ENCODE data around the gene MSANTD3.
A peak's percentile ranks its signal among the peaks of the same experiment; 100 is the strongest.
"Not testable (repeated sequence)": the region's sequence is repeated elsewhere in the genome, so short reads cannot be mapped to it uniquely, and the experiment has no call there.

Gene MSANTD3

GRCh38 chr9:100430286-100430940 lies 3.5 kb downstream of the MSANTD3 start:
- no peak for DNase-seq

- no peak for DNase-seq
Measured at GRCh38 chr9:100431886-100432285, 4.9 kb downstream of the MSANTD3 start.

GRCh38 chr9:100432736-100433135 lies 5.8 kb downstream of the MSANTD3 start:
- no peak for DNase-seq

GRCh38 chr9:100436571-100436970 lies 9.6 kb downstream of the MSANTD3 start:
- no peak for DNase-seq

- DNase-seq = peak; percentile 60 to 68
Measured at GRCh38 chr9:100437860-100438805, 11.2 kb downstream of the MSANTD3 start.

- DNase-seq = no peak
Measured at GRCh38 chr9:100440071-100440470, 13.1 kb downstream of the MSANTD3 start.

- not testable (repeated sequence) for DNase-seq
Measured at GRCh38 chr9:100440487-100440886, 13.5 kb downstream of the MSANTD3 start.

DNA sequence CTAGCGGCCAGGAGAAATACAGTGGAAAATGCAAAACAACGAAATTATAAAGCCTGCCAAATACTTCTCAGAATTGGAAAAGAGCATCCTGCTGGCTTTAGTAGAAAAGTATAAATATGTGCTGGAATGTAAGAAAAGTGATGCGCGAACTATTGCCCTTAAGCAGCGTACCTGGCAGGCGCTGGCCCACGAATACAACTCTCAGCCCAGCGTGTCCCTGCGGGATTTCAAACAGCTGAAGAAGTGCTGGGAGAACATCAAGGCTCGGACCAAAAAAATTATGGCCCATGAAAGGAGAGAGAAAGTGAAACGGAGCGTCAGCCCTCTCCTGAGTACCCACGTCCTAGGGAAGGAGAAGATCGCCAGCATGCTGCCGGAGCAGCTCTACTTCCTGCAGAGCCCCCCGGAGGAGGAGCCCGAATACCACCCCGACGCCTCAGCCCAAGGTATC lies 15.0 kb downstream of the MSANTD3 start:
- DNase-seq = no peak

DNA sequence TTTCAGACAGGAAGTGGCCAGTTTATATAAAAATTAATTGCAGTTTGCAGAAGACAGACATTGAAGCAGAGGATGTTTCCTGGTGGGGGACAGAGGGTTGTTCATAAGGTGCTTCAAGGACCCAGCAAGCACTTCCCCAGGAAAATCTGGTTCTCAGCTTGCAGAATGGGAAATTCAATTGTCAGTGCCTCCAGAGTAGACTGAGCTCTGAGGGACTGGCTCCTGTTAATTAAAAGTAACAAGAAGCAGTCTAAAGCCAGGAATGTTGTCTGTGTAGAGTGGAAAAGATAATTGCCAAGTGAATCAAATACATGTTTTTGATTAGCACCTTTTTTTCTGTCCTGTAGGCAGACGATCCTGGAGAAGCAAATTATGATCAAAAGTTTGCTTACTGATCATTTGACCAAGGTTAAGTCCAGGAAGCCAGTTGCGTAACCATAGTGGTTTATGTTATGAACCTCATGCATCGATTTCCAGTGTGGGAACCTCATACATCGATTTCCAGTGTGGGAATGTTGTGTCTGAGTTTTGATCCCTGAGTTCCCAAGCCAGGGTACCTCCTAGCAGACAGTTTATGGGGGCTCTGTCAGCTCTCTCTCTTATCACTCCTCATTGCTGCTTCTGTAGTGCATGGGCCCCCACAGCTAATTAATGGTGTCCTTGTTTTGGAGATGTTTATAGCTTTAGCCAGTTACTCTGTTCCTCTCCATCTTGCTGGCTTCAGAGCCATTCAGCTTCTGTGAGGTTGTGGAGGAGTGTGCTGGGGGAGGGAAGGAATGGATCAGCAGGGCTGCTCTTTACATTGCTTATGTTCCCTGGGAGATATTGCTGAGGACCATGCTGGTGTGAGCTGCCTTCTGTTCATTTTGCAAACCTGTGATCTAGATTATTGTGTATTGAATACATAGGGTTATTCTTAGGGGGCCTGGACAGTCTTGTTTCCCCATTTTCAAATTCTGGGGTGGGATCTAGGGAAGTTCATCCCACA lies 17.1 kb downstream of the MSANTD3 start:
- no peak for DNase-seq

DNA sequence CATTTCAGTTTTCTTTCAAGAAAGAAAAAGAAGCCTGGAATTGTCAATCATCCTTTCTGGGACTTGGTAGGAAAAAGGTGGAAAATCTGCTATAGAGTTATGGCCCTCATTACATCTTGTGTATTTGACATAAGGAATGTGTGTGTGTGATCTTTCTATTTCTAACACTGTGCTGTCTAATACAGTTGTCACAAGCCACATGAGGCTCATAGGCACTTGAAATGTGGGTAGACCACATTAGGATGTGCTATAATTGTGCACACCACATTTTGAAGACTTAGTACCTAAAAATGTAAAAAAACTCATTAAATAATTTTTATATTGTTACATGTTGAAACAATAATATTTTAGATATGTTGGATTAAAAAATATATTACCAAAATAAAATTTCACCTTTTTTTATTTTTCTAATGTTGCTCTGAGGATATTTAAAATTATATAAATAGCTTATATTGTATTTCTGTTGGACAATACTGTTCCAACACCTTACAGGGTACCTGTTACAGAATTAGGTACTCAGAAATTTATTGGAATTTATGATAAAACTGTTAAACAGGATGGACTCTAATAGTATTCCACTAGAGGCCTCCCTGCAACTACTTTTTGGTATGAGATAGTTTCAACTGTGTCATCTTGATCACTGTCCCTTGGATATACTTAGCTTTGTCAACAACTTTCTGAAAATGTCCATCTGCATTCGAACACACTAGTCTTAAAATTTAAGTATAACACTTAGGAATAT lies 18.4 kb downstream of the MSANTD3 start:
- DNase-seq = no peak

GRCh38 chr9:100445903-100446549 lies 19.1 kb downstream of the MSANTD3 start:
- DNase-seq = no peak

DNA sequence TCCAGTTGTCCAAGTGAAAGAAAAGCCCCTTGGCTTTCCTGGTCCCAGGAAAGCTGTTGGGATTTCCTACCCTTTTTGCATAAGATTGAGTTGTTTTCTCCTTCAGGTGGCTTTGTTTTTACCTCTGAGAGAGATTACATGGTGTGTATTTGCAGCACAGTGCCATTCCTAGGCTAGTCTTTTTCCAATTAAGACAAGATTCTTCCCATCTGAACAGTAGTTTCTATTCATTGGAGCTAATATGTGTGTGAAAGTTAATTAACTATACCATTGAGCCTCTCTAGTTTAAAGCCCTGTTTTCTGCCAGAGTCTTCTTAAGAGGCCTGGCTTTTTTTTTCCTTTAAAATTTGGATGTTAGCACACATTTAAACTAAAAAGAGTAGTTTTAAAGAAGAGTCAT lies 20.1 kb downstream of the MSANTD3 start:
- DNase-seq = no peak

GRCh38 chr9:100448266-100448665 lies 21.3 kb downstream of the MSANTD3 start:
- no peak for DNase-seq

DNA sequence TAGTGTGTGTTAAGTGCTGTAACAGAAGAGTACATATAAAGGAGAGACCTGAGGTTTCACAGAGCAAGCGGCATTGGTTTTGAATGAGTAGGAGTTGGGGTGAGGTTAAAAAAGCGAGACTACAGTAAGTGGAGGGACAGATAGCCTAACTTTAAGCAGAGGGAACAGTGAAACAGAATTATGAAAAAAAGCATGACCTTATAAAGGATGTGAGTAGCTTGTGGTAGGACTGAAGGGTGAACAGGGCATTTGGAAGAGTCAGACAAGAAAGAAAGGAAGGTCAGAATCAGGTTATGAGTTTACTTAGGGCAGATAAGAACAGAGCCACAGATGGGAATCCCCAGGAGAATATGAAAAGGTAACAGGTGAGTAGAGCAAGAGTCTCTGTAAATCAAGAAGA lies 22.5 kb downstream of the MSANTD3 start:
- no peak for DNase-seq

GRCh38 chr9:100452894-100453293 lies 26.0 kb downstream of the MSANTD3 start:
- DNase-seq = no peak

- DNase-seq = no peak
Measured at GRCh38 chr9:100455470-100455869, 28.5 kb downstream of the MSANTD3 start.

GRCh38 chr9:100457517-100457916 lies 30.6 kb downstream of the MSANTD3 start:
- no peak for DNase-seq

GRCh38 chr9:100459963-100460362 lies 33.0 kb downstream of the MSANTD3 start:
- DNase-seq = no peak

DNA sequence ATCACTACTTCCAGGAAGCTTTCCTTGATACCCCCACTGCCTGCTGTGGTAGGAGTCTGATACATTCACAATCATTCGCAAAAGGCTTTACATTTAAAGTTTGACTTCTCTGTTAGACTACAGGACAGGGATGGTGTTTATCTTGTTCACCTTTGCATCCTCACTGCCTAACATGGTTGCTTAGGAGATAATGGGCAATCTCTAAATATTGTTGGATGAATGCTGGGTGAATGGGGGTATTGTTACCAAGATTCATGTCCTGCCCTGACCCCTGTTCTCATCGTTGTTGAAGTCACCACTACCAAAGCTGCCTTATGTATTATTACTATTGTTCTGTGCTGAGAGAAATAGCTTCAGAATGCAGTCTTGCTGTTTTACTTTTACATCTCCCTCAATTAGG lies 38.3 kb downstream of the MSANTD3 start:
- no peak for DNase-seq

- no peak for DNase-seq
Measured at GRCh38 chr9:100465761-100466160, 38.8 kb downstream of the MSANTD3 start.

DNA sequence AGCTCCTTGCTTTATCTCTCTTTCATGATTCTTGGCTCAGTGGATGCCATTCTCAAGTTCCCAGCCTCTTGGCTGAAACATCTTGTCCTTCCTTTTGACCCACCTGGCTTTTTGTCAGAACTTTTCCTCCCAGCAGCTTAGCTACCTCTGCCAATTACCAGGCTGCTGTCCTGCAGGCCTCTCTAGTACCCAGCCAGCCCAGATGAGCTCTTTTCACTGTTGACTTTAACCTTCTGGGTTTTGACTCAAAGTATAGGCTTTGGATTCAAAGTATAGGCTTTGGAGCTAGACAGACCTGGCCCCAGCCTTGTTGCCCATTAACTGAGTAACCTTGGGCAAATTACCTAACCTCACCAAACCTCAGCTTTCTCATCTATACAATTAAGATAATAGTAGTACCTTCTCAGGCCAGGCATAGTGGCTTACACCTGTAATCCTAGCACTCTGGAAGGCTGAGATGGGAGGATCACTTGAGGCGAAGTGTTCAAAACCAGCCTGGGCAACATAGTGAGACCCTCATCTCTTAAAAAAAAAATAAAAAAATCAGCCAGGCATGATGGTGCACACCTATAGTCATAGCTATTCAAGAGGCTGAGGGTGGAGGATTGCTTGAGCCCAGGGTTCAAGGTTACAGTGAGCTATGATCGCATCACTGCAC lies 39.4 kb downstream of the MSANTD3 start:
- DNase-seq = no peak
